Stimulated activated CD8-positive, alpha-beta memory T cell treated with anti-CD3 and anti-CD28 coated beads, Interleukin-7, amount 100 ng/mL, for 24 hours (primary cell): ENCODE measurements around the gene BDH1.
"Not testable (repeated sequence)": the region's sequence is repeated elsewhere in the genome, so short reads cannot be mapped to it uniquely, and the experiment has no call there.

Experiments used
- DNase-seq: peaks from one replicate; pipeline ENCODE4 v3.0.0-alpha.2; 2020; ENCODE audit warnings: low read depth

Gene BDH1

GRCh38 chr3:197521277-197522182 is 34.2 kb downstream of the BDH1 start:
- no peak for DNase-seq

GRCh38 chr3:197520311-197521276 is 35.2 kb downstream of the BDH1 start:
- DNase-seq, result no peak

GRCh38 chr3:197519801-197520211 is 36.0 kb downstream of the BDH1 start:
- DNase-seq, result no peak

- DNase-seq, result no peak
These were observed 36.8 kb downstream of the BDH1 start for GRCh38 chr3:197518881-197519421.

- not testable (repeated sequence) for DNase-seq
These were observed 37.7 kb downstream of the BDH1 start for GRCh38 chr3:197517922-197518683.

GRCh38 chr3:197516890-197517606 is 38.7 kb downstream of the BDH1 start:
- not testable (repeated sequence) for DNase-seq

GRCh38 chr3:197516517-197516889 is 39.3 kb downstream of the BDH1 start:
- DNase-seq, result peak; percentile 22

GRCh38 chr3:197514786-197515355 is 40.9 kb downstream of the BDH1 start:
- DNase-seq, result no peak

- no peak for DNase-seq
These were observed 41.6 kb downstream of the BDH1 start for GRCh38 chr3:197513953-197514785.

- DNase-seq, result no peak
These were observed 42.8 kb downstream of the BDH1 start for GRCh38 chr3:197512691-197513571.

GRCh38 chr3:197511853-197512635 is 43.7 kb downstream of the BDH1 start:
- DNase-seq, result no peak

GRCh38 chr3:197511130-197511529 is 44.6 kb downstream of the BDH1 start:
- no peak for DNase-seq

GRCh38 chr3:197510642-197511018 is 45.1 kb downstream of the BDH1 start:
- DNase-seq, result no peak

- no peak for DNase-seq
These were observed 46.6 kb downstream of the BDH1 start for GRCh38 chr3:197508924-197509775.

GRCh38 chr3:197508461-197508860 is 47.3 kb downstream of the BDH1 start:
- no peak for DNase-seq

- DNase-seq, result no peak
These were observed 47.7 kb downstream of the BDH1 start for GRCh38 chr3:197508051-197508451.

GRCh38 chr3:197507541-197507940 is 48.2 kb downstream of the BDH1 start:
- DNase-seq, result no peak
